Dermis microvascular lymphatic vessel endothelial cell (primary cell): ENCODE results near the gene TNFAIP3. TPM values are rescaled to one million over a fixed set of nuclear protein-coding genes. Genes with fewer than 3 reads are reported as not detected.
"Not testable (repeated sequence)": the region's sequence is repeated elsewhere in the genome, so short reads cannot be mapped to it uniquely, and the experiment has no call there.

Experiments
- DNase-seq, 2 donors: peaks; one replicate each; pipeline versions ENCODE4 v3.0.0 to v3.0.0-alpha.2; 2010; ENCODE audit warnings: low read depth in 2 of 2
- total RNA-seq: library from RNA; depleted of rRNA; stranded (reverse); fragments of >200 nt; gene quantifications from 2 replicates; pipeline ENCODE4 v1.2.1, GENCODE V29; 2014

TNFAIP3 gene
- total RNA-seq, 1 donor from 2014 or later, result 2.8 TPM

- DNase-seq, result no peak
Observed at GRCh38 chr6:137878029-137878428, 11.0 kb downstream of the TNFAIP3 start.

- no peak for DNase-seq
Observed at GRCh38 chr6:137878486-137879285, 11.6 kb downstream of the TNFAIP3 start.

GRCh38 chr6:137879299-137879698 is 12.2 kb downstream of the TNFAIP3 start:
- no peak for DNase-seq

- DNase-seq, result no peak
Observed at GRCh38 chr6:137879885-137880745, 13.1 kb downstream of the TNFAIP3 start.

- DNase-seq, result no peak
Observed at GRCh38 chr6:137880746-137881521, 13.9 kb downstream of the TNFAIP3 start.

GRCh38 chr6:137881522-137881886 is 14.4 kb downstream of the TNFAIP3 start:
- DNase-seq, result no peak

- DNase-seq, result no peak
Observed at GRCh38 chr6:137882225-137882961, 15.3 kb downstream of the TNFAIP3 start.

GRCh38 chr6:137883400-137884148 is 16.5 kb downstream of the TNFAIP3 start:
- peak in 1 of 2 donors; percentile 76 for DNase-seq

- DNase-seq, result no peak
Observed at GRCh38 chr6:137884149-137884909, 17.3 kb downstream of the TNFAIP3 start.

GRCh38 chr6:137884910-137885229 is 17.8 kb downstream of the TNFAIP3 start:
- not testable (repeated sequence) for DNase-seq

- DNase-seq, result not testable (repeated sequence)
Observed at GRCh38 chr6:137886226-137886625, 19.2 kb downstream of the TNFAIP3 start.

GRCh38 chr6:137890983-137891537 is 24.0 kb downstream of the TNFAIP3 start:
- DNase-seq, result no peak

GRCh38 chr6:137892271-137892708 is 25.2 kb downstream of the TNFAIP3 start:
- no peak for DNase-seq

GRCh38 chr6:137893181-137893580 is 26.1 kb downstream of the TNFAIP3 start:
- no peak for DNase-seq

GRCh38 chr6:137893726-137894125 is 26.7 kb downstream of the TNFAIP3 start:
- DNase-seq, result no peak

- DNase-seq, result not testable (repeated sequence)
Observed at GRCh38 chr6:137894378-137894777, 27.3 kb downstream of the TNFAIP3 start.

GRCh38 chr6:137894779-137895385 is 27.8 kb downstream of the TNFAIP3 start:
- DNase-seq, result no peak

- DNase-seq, result no peak
Observed at GRCh38 chr6:137896647-137897046, 29.6 kb downstream of the TNFAIP3 start.

- no peak for DNase-seq
Observed at GRCh38 chr6:137900815-137901214, 33.8 kb downstream of the TNFAIP3 start.
